Effector CD8-positive, alpha-beta T cell (primary cell): ENCODE measurements around the gene AGPAT4.
A peak's percentile ranks its signal among the peaks of the same experiment; 100 is the strongest.
"Not testable (repeated sequence)": the region's sequence is repeated elsewhere in the genome, so short reads cannot be mapped to it uniquely, and the experiment has no call there.

Experiments used
- DNase-seq: peaks from one replicate; lab custom pipeline; 2025; lab: John Stamatoyannopoulos, UW
- total RNA-seq, 4 experiments: gene quantifications; one replicate each; lab custom pipeline; 2026; lab: John Stamatoyannopoulos, UW

AGPAT4 gene, protein sequence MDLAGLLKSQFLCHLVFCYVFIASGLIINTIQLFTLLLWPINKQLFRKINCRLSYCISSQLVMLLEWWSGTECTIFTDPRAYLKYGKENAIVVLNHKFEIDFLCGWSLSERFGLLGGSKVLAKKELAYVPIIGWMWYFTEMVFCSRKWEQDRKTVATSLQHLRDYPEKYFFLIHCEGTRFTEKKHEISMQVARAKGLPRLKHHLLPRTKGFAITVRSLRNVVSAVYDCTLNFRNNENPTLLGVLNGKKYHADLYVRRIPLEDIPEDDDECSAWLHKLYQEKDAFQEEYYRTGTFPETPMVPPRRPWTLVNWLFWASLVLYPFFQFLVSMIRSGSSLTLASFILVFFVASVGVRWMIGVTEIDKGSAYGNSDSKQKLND
- total RNA-seq = 39.0 to 174 (median 80.7) reads per million in 4 experiments

- peak; percentile 48 for DNase-seq
Measured at GRCh38 chr6:161273752-161274487, at the start of gene AGPAT4. Gene AGPAT4 (minus strand): TSS chr6:161274061. CDS start chr6:161232213, 41,848 bp downstream.

GRCh38 chr6:161319231-161319630, 45.4 kb upstream of the AGPAT4 start:
- DNase-seq = no peak

DNA sequence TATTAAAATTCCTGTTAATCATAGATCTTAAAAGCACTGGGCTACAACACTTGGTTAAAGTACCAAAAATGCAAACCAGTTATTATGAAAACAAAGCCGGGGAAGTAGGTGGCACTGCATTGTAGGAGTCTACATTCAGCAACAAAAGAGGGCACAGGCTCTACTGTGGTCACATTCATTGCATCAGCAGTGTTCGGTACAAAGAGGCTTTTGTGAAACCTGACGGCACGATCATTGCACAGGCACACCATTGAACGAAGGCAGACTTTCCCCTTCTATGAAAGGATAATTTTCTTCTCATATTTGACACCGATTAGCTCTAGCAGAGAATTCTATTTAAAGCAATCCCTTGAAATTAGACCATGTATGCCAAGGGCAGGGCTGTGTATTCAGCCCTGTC, 44.6 kb upstream of the AGPAT4 start:
- no peak for DNase-seq

DNA sequence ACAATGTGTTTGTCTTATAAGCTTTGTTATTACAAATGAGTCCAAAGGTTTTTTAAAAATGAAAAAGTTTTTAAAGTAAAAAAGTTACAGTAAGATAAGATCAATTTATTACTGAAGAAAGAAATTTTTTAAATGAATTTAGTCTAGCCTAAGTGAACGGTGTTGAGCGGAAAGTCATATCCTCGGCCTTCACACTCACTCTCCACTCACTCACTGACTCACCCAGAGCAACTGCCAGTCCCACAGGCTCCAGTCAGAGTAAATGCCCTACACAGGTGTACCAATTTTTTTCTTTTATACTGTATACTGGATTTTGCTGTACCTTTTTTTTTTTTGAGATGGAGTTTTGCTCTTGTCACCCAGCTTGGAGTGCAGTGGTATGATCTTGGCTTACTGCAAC, 42.7 kb upstream of the AGPAT4 start:
- DNase-seq = no peak

DNA sequence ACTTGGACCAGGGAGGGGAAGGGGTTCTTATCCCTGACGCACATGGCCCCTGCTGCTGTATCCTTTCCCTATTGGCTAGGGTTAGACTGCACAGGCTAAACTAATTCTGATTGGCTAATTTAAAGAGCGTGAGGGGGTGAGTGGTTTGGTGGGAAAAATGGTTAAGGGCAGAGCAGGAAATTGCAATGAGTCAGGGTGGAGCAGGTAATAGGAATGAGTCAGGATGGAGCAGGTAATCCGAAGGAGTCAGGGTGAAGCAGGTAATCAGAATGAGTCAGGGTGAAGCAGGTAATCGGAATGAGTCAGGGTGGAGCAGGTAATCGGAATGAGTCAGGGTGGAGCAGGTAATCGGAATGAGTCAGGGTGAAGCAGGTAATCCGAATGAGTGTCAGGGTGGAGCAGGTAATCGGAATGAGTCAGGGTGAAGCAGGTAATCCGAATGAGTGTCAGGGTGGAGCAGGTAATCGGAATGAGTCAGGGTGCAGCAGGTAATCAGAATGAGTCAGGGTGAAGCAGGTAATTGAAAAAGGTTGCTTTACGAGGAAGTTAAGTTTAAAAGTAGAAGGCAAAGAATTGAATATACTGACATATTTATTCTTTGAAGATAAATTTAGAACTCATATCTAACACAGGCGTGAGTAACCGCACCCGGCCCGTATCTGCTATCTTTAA, 41.5 kb upstream of the AGPAT4 start:
- DNase-seq = not testable (repeated sequence)

DNA sequence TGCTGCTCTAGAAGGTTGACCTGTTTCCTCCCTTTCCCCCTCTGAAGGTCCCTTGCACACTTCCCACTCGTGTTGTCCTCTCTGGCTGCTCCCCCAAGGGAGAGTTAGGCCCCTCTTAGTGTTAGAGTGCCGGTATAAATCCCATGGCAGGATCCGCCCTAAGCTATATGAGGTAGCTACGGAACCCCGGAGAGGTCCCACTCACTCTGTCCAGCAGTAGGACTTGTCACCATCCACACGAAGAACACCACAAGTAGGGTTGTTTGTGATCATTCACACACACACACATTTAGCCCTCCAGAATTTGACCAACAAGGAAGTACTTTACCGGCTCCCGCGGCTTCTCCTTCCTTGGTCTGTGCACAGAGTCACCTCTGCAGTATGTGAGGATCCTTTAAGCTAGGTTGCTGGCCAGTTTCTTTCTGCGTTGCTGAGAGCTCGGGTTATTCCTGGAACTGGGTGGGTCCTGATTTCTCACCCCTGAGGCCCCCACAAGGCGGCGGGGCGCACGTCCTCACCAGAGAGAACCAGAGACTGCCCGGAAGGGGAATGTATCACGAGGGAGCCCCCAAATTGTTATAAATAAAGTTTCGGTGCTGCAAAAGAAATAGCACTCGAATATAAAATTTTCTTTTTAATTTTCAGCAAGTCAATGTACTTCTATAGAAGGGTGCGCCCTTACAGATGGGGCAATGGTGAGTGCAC, 40.8 kb upstream of the AGPAT4 start:
- not testable (repeated sequence) for DNase-seq

DNA sequence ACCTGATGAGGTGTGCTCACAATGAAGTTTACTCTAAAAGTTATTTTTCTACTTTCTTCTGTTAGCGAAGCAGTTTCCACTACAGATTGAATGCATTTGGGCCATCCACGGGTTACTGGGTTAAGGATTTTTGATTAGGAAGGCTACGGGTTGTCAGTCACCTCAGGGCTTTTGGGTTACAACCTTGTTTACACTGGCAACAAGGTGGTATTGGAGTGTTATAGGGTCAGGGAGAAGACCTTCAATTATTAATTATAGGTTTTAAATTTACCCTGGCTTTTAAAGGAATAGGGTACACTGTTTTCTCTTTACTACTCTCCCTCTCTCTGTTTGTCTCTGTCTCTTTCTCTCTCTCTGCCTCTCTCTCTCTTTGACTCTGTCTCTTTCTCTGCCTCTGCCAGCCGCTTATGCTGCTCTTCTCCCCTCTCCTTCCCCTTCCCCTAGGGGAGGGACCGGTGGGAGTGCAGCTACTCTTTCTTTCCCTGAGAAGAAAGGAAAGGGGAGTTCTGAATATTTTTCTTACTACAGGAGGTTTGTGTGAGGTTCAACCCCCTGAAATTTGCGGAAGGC, 40.2 kb upstream of the AGPAT4 start:
- DNase-seq = no peak

GRCh38 chr6:161313475-161313874, 39.6 kb upstream of the AGPAT4 start:
- DNase-seq = not testable (repeated sequence)

- DNase-seq = not testable (repeated sequence)
Measured at GRCh38 chr6:161309774-161310173, 35.9 kb upstream of the AGPAT4 start.

- no peak for DNase-seq
Measured at GRCh38 chr6:161308075-161308655, 34.3 kb upstream of the AGPAT4 start.

DNA sequence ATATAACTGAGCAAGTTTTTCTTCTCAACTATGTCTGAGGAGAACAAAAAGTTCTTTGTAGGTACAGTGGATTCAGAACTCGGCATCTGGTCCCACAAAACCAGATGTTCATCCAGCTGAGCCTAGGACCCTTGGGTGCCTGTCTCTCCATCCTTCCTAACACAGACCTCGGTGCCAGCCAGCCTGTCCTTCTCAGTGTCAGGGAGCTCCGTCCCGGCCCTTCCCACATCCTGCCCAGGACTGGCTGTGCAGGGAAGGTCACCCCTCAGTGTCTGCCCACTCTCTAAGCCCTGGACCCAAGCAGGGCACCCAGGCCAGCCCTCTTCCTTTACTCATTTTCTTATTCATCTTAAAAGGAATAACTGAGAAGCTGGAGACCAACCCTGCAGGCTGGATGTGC, 32.0 kb upstream of the AGPAT4 start:
- DNase-seq = no peak

- no peak for DNase-seq
Measured at GRCh38 chr6:161303628-161304340, 29.9 kb upstream of the AGPAT4 start.

DNA sequence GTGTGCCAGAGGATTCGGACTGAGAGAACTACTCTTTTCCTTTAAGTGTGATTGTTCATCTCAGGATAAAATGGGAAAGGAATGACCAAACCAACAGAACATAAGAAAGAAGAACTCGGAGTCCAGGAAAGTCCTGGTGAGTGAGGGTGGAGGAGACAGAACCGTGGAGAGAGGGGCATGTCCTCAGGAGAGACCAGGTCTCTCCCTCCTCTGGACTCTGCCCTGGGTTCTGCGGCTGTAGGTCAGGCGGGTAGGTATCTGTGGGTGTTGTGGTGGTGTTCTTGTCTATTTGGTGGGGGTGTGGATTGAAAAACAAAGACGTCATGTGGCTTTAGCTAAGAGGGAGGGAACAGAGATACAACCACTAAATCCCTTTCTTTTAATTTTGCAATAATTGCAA, 29.1 kb upstream of the AGPAT4 start:
- DNase-seq = no peak

DNA sequence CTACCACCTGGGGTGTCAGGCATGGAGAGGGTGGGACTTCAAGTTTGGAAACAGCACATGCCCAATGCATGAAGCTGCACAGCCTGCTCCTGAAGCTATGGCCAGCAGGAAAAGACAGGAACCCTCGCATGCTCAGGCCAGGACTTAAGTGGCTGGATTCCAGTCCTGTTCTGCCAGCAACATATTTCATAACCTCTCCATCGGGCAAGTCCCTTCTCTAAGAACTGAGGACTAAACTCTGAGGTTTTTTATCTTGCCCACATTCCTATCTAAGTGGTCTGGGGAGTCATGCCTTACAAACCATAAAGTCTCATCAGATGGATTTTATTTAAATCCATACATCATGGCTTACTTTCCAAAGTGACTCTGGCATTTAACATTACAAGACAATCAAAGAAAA, 27.5 kb upstream of the AGPAT4 start:
- no peak for DNase-seq

DNA sequence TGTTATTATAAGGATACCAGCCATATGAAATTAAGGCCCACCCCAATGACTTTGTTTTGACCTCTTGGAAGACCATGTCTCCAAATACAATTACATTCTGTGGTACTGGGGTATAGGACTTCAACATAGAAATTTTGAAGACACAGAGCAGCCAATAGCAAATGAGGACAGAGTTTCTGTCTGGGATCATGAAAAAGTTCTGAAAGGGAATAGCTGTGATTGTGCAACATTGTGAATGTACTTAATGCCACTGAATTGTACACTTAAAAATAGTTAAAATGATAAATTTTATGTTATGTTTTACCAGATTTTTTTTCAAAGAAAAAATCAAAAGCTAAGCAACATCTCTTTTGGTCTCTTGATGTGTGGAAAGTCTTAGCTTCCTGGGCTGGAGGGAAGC, 27.0 kb upstream of the AGPAT4 start:
- DNase-seq = no peak

GRCh38 chr6:161299726-161300125, 25.9 kb upstream of the AGPAT4 start:
- DNase-seq = no peak

DNA sequence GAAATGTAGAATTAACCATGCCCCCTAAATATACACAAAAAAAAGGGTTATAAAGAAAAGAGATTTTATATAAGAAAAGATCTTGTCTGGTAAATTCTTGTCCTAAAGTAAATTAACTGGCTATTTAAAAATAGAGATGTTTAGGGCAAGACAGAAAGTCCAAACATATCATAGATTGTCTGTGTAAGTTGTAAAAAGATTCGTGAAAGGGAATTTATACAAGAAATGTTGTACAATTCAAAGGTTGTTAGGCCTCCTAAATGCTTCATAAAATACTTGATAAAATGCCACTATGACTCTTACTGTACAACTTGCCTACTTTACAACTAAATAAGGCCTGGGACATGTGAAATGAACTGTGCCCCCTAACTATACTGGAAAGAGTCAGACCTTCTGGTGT, 21.9 kb upstream of the AGPAT4 start:
- no peak for DNase-seq

- no peak for DNase-seq
Measured at GRCh38 chr6:161292650-161293281, 18.9 kb upstream of the AGPAT4 start.

GRCh38 chr6:161292145-161292544, 18.3 kb upstream of the AGPAT4 start:
- no peak for DNase-seq

DNA sequence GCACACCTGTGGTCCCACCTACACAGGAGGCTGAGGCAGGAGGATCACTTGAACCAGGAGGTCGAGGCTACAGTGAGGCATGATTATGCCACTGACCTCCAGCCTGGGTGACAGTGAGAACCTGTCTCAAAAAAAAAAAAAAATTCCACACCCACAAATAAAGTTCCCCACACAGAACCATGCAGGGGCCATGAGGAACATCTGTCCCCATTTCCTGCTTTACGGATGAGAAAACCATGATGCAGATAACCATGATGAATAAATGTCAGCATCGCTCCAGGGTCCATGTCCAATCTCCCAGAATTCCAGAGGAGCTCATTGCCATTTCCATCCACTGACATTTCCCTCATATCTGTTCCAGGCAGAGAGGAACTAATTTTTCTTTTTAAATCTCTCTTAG, 16.9 kb upstream of the AGPAT4 start:
- DNase-seq = no peak
